Keratinocyte (primary cell): Measurements from ENCODE around the gene TRAPPC8. TPM values are rescaled to one million over a fixed set of nuclear protein-coding genes. Genes with fewer than 3 reads are reported as not detected.

ENCODE experiments used
- DNase-seq: peaks from one replicate; pipeline ENCODE4 v3.0.0-alpha.2; 2011; ENCODE audit warnings: low read depth, missing footprints, low spot score
- FAIRE-seq: peaks from 2 replicates; lab custom pipeline; 2011; peaks lifted over from hg19 to GRCh38; lab: Jason Lieb, UNC
- H2AFZ ChIP-seq: 2 replicates; pipeline ENCODE4 v1.6.0; 2012; ENCODE audit warnings: low read length, control low read depth, inconsistent platforms; ENCODE audit not compliant: control insufficient read depth
- H3K27ac ChIP-seq: 2 replicates; pipeline ENCODE4 v1.5.1; 2011; ENCODE audit warnings: low read length; ENCODE audit not compliant: control insufficient read depth, insufficient read depth
- H3K27me3 ChIP-seq: 3 replicates; pipeline ENCODE4 v1.6.0; 2011; ENCODE audit warnings: low read length; ENCODE audit not compliant: control insufficient read depth, insufficient read depth; ENCODE audit errors: extremely low read depth
- H3K36me3 ChIP-seq, 2 experiments: 2 replicates in 1 of 2; 3 replicates in 1 of 2; pipeline ENCODE4 v1.5.1; 2011; ENCODE audit warnings: low read length in 2 of 2, mild to moderate bottlenecking in 1 of 2; ENCODE audit not compliant: control insufficient read depth in 2 of 2, insufficient read depth in 2 of 2; ENCODE audit errors: extremely low read depth in 1 of 2
- H3K4me1 ChIP-seq: 3 replicates; pipeline ENCODE4 v1.5.1; 2011; ENCODE audit warnings: low read length; ENCODE audit not compliant: control insufficient read depth, insufficient read depth; ENCODE audit errors: extremely low read depth
- H3K4me2 ChIP-seq: 3 replicates; pipeline ENCODE4 v1.6.0; 2011; ENCODE audit warnings: low read depth, low read length; ENCODE audit not compliant: control insufficient read depth, insufficient read depth; ENCODE audit errors: extremely low read depth
- H3K4me3 ChIP-seq, 3 experiments: fragments of 200-600 bp in 1 of 3; sonication (generic) in 1 of 3; 2 replicates in 2 of 3; 3 replicates in 1 of 3; pipeline ENCODE4 v1.5.1; 2011 to 2016; ENCODE audit warnings: low read length in 3 of 3, mild to moderate bottlenecking in 3 of 3, control low read depth in 2 of 3, inconsistent platforms in 1 of 3, low read depth in 1 of 3, mixed read lengths in 1 of 3, mixed run types in 1 of 3, moderate library complexity in 1 of 3; ENCODE audit not compliant: control insufficient read depth in 2 of 3, insufficient read depth in 2 of 3; ENCODE audit errors: extremely low read depth in 1 of 3
- H3K79me2 ChIP-seq: 2 replicates; pipeline ENCODE4 v1.6.0; 2012; ENCODE audit warnings: low read length; ENCODE audit not compliant: control insufficient read depth, insufficient read depth
- H3K9ac ChIP-seq: 3 replicates; pipeline ENCODE4 v1.6.0; 2011; ENCODE audit warnings: low read length; ENCODE audit not compliant: control insufficient read depth, insufficient read depth; ENCODE audit errors: extremely low read depth
- H3K9me1 ChIP-seq: 3 replicates; pipeline ENCODE4 v1.6.0; 2011; ENCODE audit warnings: low read length; ENCODE audit not compliant: control insufficient read depth, insufficient read depth; ENCODE audit errors: extremely low read depth
- H3K9me3 ChIP-seq: 2 replicates; pipeline ENCODE4 v1.5.1; 2012; ENCODE audit warnings: low read depth, low read length; ENCODE audit not compliant: control insufficient read depth
- H4K20me1 ChIP-seq: 3 replicates; pipeline ENCODE4 v1.6.0; 2011; ENCODE audit warnings: low read length; ENCODE audit not compliant: control insufficient read depth, insufficient read depth; ENCODE audit errors: extremely low read depth
- CTCF ChIP-seq, 3 experiments: IDR thresholded peaks in 1 of 3; conservative IDR thresholded peaks in 1 of 3; optimal IDR thresholded peaks in 1 of 3; 2 replicates in 2 of 3; 3 replicates in 1 of 3; pipeline versions ENCODE3 to v1.5.1; 2011; ENCODE audit warnings: low read length in 3 of 3, mild to moderate bottlenecking in 3 of 3, moderate library complexity in 2 of 3, control low read depth in 1 of 3, inconsistent platforms in 1 of 3; ENCODE audit not compliant: insufficient read depth in 2 of 3; ENCODE audit errors: extremely low read depth in 1 of 3
- EZH2 ChIP-seq: IDR thresholded peaks from one replicate; pipeline ENCODE4 v1.6.1; 2012; ENCODE audit warnings: inconsistent platforms, mild to moderate bottlenecking, low read length, moderate library complexity
- dilution Hi-C: fragments of 300-500 bp; cut with MboI; formaldehyde crosslinking; loops from one replicate; pipeline ENCODE4 v1.7.0; 2020; ENCODE audit warnings: low sequenced_read_pairs; ENCODE audit not compliant: extremely low pct_ligation_motif_present
- polyA plus RNA-seq, 5 experiments: library from polyadenylated mRNA; depleted of rRNA in 3 of 5; stranded (reverse) in 3 of 5; stranded (forward) in 1 of 5; unstranded in 1 of 5; fragments of >200 nt; gene quantifications; 1 replicate in 1 of 5; 2 replicates in 3 of 5; 3 replicates in 1 of 5; pipeline versions ENCODE4 v1.2.1 to v1.2.3, GENCODE V29; 2011 to 2012; ENCODE audit warnings: missing spikeins in 2 of 5, low read depth in 1 of 5, low replicate concordance in 1 of 5

TRAPPC8 gene
- polyA plus RNA-seq, 1 donor (not counting 4 experiments of a cell fraction or from before 2014, with no cell fraction given) = 64.8 TPM

GRCh38 chr18:31825772-31826171, 117.2 kb downstream of the TRAPPC8 start:
- TF ChIP-seq EZH2 (no peak), CTCF (optimal IDR thresholded peaks at IDR 0.05 in 1 of 3, IDR thresholded peaks at IDR 0.05 in 1 of 3, conservative IDR thresholded peaks at IDR 0.05 in 1 of 3; ENCODE audit: extremely low read depth in 1 of 3, insufficient read depth in 2 of 3, low read length in 3 of 3) (no peak)
- H3K36me3 ChIP-seq = peaks cover 0 to 4% of the 10 kb centered on the region in 2 experiments
- H3K27me3 ChIP-seq = no peaks in the 10 kb centered on the region
- H3K4me2 ChIP-seq = no peak overlapping the region
- no peaks in the 10 kb centered on the region for H3K79me2 ChIP-seq
- H3K27ac ChIP-seq = no peak overlapping the region
- no peaks in the 10 kb centered on the region for H4K20me1 ChIP-seq
- H3K4me1 ChIP-seq = no peaks in the 10 kb centered on the region
- no peak for DNase-seq
- no peak for FAIRE-seq
- no peak overlapping the region for H3K9ac ChIP-seq
- no peak overlapping the region for H2AFZ ChIP-seq
- no peaks in the 10 kb centered on the region for H3K9me3 ChIP-seq
- no peak overlapping the region for H3K4me3 ChIP-seq
- dilution Hi-C loops = no loop called here
- no peaks in the 10 kb centered on the region for H3K9me1 ChIP-seq

- FAIRE-seq (no peak), DNase-seq (no peak)
- no peak overlapping the region for H3K9ac ChIP-seq
- no peaks in the 10 kb centered on the region for H3K27me3 ChIP-seq
- TF ChIP-seq EZH2 (no peak), CTCF (optimal IDR thresholded peaks at IDR 0.05 in 1 of 3, IDR thresholded peaks at IDR 0.05 in 1 of 3, conservative IDR thresholded peaks at IDR 0.05 in 1 of 3; ENCODE audit: extremely low read depth in 1 of 3, insufficient read depth in 2 of 3, low read length in 3 of 3) (no peak)
- H3K27ac ChIP-seq = no peak overlapping the region
- peak overlapping the region; percentile 3 for H3K4me2 ChIP-seq
- dilution Hi-C loops = no loop called here
- H2AFZ ChIP-seq = peak overlapping the region; percentile 63
- no peaks in the 10 kb centered on the region for H3K79me2 ChIP-seq
- H3K4me1 ChIP-seq = no peaks in the 10 kb centered on the region
- H3K9me1 ChIP-seq = no peaks in the 10 kb centered on the region
- no peak overlapping the region for H3K4me3 ChIP-seq
- H4K20me1 ChIP-seq = no peaks in the 10 kb centered on the region
- no peaks in the 10 kb centered on the region for H3K9me3 ChIP-seq
- no peaks in the 10 kb centered on the region for H3K36me3 ChIP-seq
These were observed 121.3 kb downstream of the TRAPPC8 start for GRCh38 chr18:31821545-31822171.
